CD14-positive monocyte (primary cell): ENCODE data around the gene ATG3. TPM values are rescaled to one million over a fixed set of nuclear protein-coding genes. Genes with fewer than 3 reads are reported as not detected.

ENCODE experiments used
- DNase-seq, 3 donors: peaks; one replicate each; pipeline ENCODE4 v3.0.0-alpha.2; 2011 to 2022
- H2AFZ ChIP-seq: 2 replicates; pipeline ENCODE4 v1.6.0; 2012; ENCODE audit warnings: mild to moderate bottlenecking, low read depth, low read length, inconsistent platforms; ENCODE audit not compliant: insufficient read depth, poor library complexity, severe bottlenecking
- H3K27ac ChIP-seq, 2 donors: 1 replicate in 1 of 2; 2 replicates in 1 of 2; pipeline ENCODE4 v1.5.1; 2012 to 2013; ENCODE audit warnings: low read length in 2 of 2, control low read depth in 1 of 2, inconsistent platforms in 1 of 2, low read depth in 1 of 2, mild to moderate bottlenecking in 1 of 2
- H3K27me3 ChIP-seq, 2 donors: one replicate each; pipeline versions ENCODE4 v1.6.0 to v1.6.1; 2011 to 2013; ENCODE audit warnings: low read length in 2 of 2; ENCODE audit not compliant: control insufficient read depth in 2 of 2, insufficient read depth in 2 of 2
- H3K36me3 ChIP-seq, 2 donors: replicated peaks in 1 of 2; 1 replicate in 1 of 2; 2 replicates in 1 of 2; pipeline versions ENCODE4 v1.5.1 to v1.6.1; 2012 to 2013; ENCODE audit warnings: low read length in 2 of 2, control low read depth in 1 of 2, inconsistent platforms in 1 of 2, mild to moderate bottlenecking in 1 of 2; ENCODE audit not compliant: insufficient read depth in 2 of 2, control insufficient read depth in 1 of 2
- H3K4me1 ChIP-seq, 2 donors: 1 replicate in 1 of 2; 2 replicates in 1 of 2; pipeline versions ENCODE4 v1.5.1 to v1.6.1; 2012 to 2013; ENCODE audit warnings: low read length in 2 of 2, control low read depth in 1 of 2, inconsistent platforms in 1 of 2, mild to moderate bottlenecking in 1 of 2, moderate library complexity in 1 of 2; ENCODE audit not compliant: insufficient read depth in 2 of 2, control insufficient read depth in 1 of 2
- H3K4me2 ChIP-seq: replicated peaks from 2 replicates; pipeline ENCODE3; 2012; ENCODE audit warnings: low read length, moderate library complexity, mild to moderate bottlenecking; ENCODE audit not compliant: poor library complexity, severe bottlenecking; ENCODE audit errors: extremely low read depth
- H3K4me3 ChIP-seq, 3 experiments: fragments of 200-600 bp in 1 of 3; sonication (generic) in 1 of 3; replicated peaks in 1 of 3; 1 replicate in 2 of 3; 2 replicates in 1 of 3; pipeline ENCODE4 v1.5.1; 2011 to 2013; ENCODE audit warnings: low read length in 3 of 3, mild to moderate bottlenecking in 3 of 3, control low read depth in 2 of 3, low read depth in 2 of 3, inconsistent platforms in 1 of 3, moderate library complexity in 1 of 3
- H3K79me2 ChIP-seq: 2 replicates; pipeline ENCODE4 v1.6.0; 2012; ENCODE audit warnings: mild to moderate bottlenecking, control low read depth, inconsistent platforms, low read length, moderate library complexity; ENCODE audit not compliant: insufficient read depth
- H3K9ac ChIP-seq: 2 replicates; pipeline ENCODE4 v1.6.0; 2017; ENCODE audit warnings: low read length, mild to moderate bottlenecking; ENCODE audit not compliant: insufficient read depth, poor library complexity, severe bottlenecking
- H3K9me3 ChIP-seq, 2 donors: replicated peaks in 1 of 2; 1 replicate in 1 of 2; 2 replicates in 1 of 2; pipeline versions ENCODE4 v1.5.1 to v1.6.1; 2012 to 2013; ENCODE audit warnings: low read length in 2 of 2, control low read depth in 1 of 2; ENCODE audit not compliant: control insufficient read depth in 1 of 2, insufficient read depth in 1 of 2
- H4K20me1 ChIP-seq: 2 replicates; pipeline ENCODE4 v1.6.0; 2012; ENCODE audit warnings: mild to moderate bottlenecking, low read length, control low read depth, moderate library complexity; ENCODE audit not compliant: insufficient read depth
- H3K27ac Mint-ChIP-seq, 7 donors: one replicate each; pipeline ENCODE4 v1.8.0; 2020; ENCODE audit warnings: mild to moderate bottlenecking in 7 of 7, mixed read lengths in 7 of 7, moderate library complexity in 6 of 7, inconsistent platforms in 2 of 7
- H3K27me3 Mint-ChIP-seq, 3 donors: one replicate each; pipeline ENCODE4 v1.8.0; 2021 to 2022; ENCODE audit warnings: low read depth in 3 of 3, mild to moderate bottlenecking in 3 of 3, mixed read lengths in 3 of 3, moderate library complexity in 3 of 3, inconsistent platforms in 1 of 3
- H3K36me3 Mint-ChIP-seq, 2 donors: one replicate each; pipeline ENCODE4 v1.8.0; 2020; ENCODE audit warnings: mixed read lengths in 2 of 2, inconsistent platforms in 1 of 2, mild to moderate bottlenecking in 1 of 2
- H3K4me1 Mint-ChIP-seq: one replicate; pipeline ENCODE4 v1.8.0; 2020; ENCODE audit warnings: mild to moderate bottlenecking, mixed read lengths
- H3K4me3 Mint-ChIP-seq, 2 donors: one replicate each; pipeline ENCODE4 v1.8.0; 2020; ENCODE audit warnings: mild to moderate bottlenecking in 2 of 2, mixed read lengths in 2 of 2, moderate library complexity in 1 of 2
- H3K9me3 Mint-ChIP-seq, 7 donors: one replicate each; pipeline ENCODE4 v1.8.0; 2020 to 2022; ENCODE audit warnings: mixed read lengths in 7 of 7, mild to moderate bottlenecking in 6 of 7, moderate library complexity in 6 of 7, inconsistent platforms in 2 of 7
- WGBS: methylation state at CpG from one replicate; pipeline ENCODE4 v1.1.5; 2013; ENCODE audit warnings: missing lambda C conversion rate; ENCODE audit not compliant: insufficient coverage; 5-methylcytosine and 5-hydroxymethylcytosine counted together
- intact Hi-C, 2 donors: fragments of 100-400 bp; cut with micrococcal nuclease; formaldehyde crosslinking; loops; one replicate each; pipeline versions ENCODE4 v1.15.0 to v1.15.1; 2023
- polyA plus RNA-seq, 3 donors: library from polyadenylated mRNA; depleted of rRNA in 1 of 3; unstranded in 2 of 3; stranded (reverse) in 1 of 3; fragments of 300-500 nt in 2 of 3; fragments of >200 nt in 1 of 3; fragmentation: Illumina TruSeq in 2 of 3; gene quantifications; 1 replicate in 2 of 3; 2 replicates in 1 of 3; pipeline ENCODE4 v1.2.3, GENCODE V29; 2012 to 2021
- TF ChIP-seq, protein P1 (sequence below): fragments of 200-600 bp; IDR thresholded peaks from one replicate; pipeline ENCODE4 v1.8.0; 2022; ENCODE audit warnings: antibody characterized with exemption, mild to moderate bottlenecking

ATG3 gene
- polyA plus RNA-seq, 3 donors, result 99.8 to 288 (median 226) TPM

DNA sequence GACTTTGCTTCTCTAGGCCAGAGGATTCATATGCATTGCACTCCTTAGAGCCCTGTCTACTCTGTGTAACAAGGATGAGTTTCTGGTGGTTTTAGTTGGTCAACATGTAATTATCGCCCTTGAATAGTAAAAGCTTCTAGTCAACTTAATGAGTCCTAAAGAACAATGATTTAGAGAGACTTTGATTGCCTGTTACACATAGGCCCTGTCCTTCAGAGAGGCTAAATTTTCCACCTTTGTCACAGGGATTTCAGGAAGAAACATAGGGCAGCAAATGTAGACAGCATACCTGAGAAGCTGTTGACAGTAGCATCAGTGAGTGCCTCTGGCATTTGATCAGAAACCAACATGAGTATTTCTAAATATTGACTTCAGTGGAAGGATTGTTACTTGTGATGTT, 69.6 kb downstream of the ATG3 start:
- TF ChIP-seq, protein P1, sequence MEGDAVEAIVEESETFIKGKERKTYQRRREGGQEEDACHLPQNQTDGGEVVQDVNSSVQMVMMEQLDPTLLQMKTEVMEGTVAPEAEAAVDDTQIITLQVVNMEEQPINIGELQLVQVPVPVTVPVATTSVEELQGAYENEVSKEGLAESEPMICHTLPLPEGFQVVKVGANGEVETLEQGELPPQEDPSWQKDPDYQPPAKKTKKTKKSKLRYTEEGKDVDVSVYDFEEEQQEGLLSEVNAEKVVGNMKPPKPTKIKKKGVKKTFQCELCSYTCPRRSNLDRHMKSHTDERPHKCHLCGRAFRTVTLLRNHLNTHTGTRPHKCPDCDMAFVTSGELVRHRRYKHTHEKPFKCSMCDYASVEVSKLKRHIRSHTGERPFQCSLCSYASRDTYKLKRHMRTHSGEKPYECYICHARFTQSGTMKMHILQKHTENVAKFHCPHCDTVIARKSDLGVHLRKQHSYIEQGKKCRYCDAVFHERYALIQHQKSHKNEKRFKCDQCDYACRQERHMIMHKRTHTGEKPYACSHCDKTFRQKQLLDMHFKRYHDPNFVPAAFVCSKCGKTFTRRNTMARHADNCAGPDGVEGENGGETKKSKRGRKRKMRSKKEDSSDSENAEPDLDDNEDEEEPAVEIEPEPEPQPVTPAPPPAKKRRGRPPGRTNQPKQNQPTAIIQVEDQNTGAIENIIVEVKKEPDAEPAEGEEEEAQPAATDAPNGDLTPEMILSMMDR, result no peak
- peaks cover 7 to 12% of the 10 kb centered on the region in 2 donors for H3K4me1 ChIP-seq

DNA sequence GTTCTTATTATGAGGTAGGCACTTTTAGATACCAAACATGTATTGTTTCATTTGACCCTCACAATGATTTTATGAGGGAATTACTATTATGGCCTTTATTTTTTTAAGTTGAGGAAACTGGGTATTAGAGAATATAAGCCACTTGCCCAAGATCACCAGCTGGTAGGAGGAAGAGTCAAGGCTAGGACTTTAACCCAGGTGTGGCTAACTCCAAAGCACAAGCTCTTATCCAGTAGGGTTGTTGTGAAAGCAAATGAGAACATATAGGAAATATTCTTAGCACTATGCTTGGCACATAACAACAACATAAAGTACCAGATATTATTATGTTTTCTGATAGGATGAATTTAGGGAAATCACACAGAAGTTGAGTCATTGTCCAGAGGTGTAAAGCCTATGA, 70.4 kb downstream of the ATG3 start:
- Histone ChIP-seq H3K79me2 (no peaks in the 10 kb centered on the region), H3K36me3 (no peaks in the 10 kb centered on the region), H3K27me3 (no peaks in the 10 kb centered on the region), H3K27ac (no peak overlapping the region), H3K4me3 (no peak overlapping the region), H4K20me1 (no peaks in the 10 kb centered on the region), H3K9me3 (no peaks in the 10 kb centered on the region), H3K4me1 (peaks cover 5 to 10% of the 10 kb centered on the region in 2 donors), H2AFZ (no peak overlapping the region), H3K4me2 (no peak overlapping the region), H3K9ac (no peak overlapping the region)
- TF ChIP-seq, protein P1, result no peak
- Mint-ChIP-seq H3K4me3 (no peak overlapping the region), H3K9me3 (peaks cover 2 to 11% (median 6%) of the 10 kb centered on the region in 7 donors), H3K27ac (no peak overlapping the region), H3K36me3 (peaks cover 0 to 1% of the 10 kb centered on the region in 2 donors), H3K4me1 (peaks cover 10% of the 10 kb centered on the region), H3K27me3 (peaks cover 0 to 1% (median 0%) of the 10 kb centered on the region in 3 donors)
- intact Hi-C loops, result no loop called here
- no peak for DNase-seq

More for the DNA sequence above, 69.6 kb downstream of the ATG3 start:
- Histone ChIP-seq H4K20me1 (no peaks in the 10 kb centered on the region), H3K4me3 (no peak overlapping the region), H3K27me3 (no peaks in the 10 kb centered on the region), H2AFZ (no peak overlapping the region), H3K9ac (no peak overlapping the region), H3K79me2 (no peaks in the 10 kb centered on the region), H3K9me3 (no peaks in the 10 kb centered on the region), H3K4me2 (no peak overlapping the region), H3K36me3 (no peaks in the 10 kb centered on the region), H3K27ac (no peak overlapping the region)
- peaks cover 0 to 1% of the 10 kb centered on the region in 2 donors for H3K36me3 Mint-ChIP-seq
- DNase-seq, result no peak
- H3K27ac Mint-ChIP-seq, result no peak overlapping the region
- H3K27me3 Mint-ChIP-seq, result peaks cover 0 to 1% (median 0%) of the 10 kb centered on the region in 3 donors
- peaks cover 2 to 11% (median 6%) of the 10 kb centered on the region in 7 donors for H3K9me3 Mint-ChIP-seq
- intact Hi-C loops, result no loop called here
- peaks cover 14% of the 10 kb centered on the region for H3K4me1 Mint-ChIP-seq
- H3K4me3 Mint-ChIP-seq, result no peak overlapping the region
- WGBS, result no CpG with 5 or more reads among the region's 1 CpG
